Measurements from ENCODE around the gene RABGEF1.
"Not testable (repeated sequence)": the region's sequence is repeated elsewhere in the genome, so short reads cannot be mapped to it uniquely, and the experiment has no call there.

Gene RABGEF1

DNA sequence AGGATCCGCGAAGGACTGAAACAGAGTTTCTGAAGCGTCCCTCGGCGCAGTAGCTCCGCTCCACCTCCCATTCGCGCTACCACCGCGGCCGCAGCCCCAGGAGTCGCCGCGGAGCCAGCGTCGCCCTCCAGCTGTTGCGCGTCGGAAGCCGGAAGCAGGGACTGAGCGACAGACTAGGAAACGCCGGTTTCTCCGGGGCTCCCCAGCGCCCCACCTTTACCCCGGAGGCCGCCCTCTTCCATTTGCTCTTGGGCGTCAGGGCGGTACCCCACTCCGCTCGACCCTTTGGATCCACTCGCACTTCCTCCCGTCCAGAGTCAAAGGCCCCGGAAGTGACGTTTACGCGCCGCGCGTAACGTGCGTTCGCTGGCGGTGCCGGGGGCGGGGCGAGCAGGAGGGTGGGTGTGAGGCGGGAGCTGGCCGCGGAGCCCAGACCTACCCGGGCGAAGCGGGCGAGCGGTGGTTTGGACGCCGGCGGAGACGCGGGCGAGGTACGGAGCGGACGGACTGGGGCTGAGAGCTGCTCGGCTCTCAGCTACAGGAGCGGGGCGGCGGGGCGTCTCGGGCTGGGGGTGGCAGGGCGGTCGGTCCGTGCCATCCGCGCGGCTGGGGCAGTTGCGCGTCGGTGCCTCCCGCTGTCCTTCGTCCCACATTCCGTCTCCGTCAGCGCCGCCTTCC, at the start of gene RABGEF1:
Gene RABGEF1, plus strand, starts transcription at position 432 of the 678 bp plus-strand sequence. CDS start 31,167 bp downstream, outside the sequence.
- DNase-seq, result peak; percentile 92 to 95 (median 94)

DNA sequence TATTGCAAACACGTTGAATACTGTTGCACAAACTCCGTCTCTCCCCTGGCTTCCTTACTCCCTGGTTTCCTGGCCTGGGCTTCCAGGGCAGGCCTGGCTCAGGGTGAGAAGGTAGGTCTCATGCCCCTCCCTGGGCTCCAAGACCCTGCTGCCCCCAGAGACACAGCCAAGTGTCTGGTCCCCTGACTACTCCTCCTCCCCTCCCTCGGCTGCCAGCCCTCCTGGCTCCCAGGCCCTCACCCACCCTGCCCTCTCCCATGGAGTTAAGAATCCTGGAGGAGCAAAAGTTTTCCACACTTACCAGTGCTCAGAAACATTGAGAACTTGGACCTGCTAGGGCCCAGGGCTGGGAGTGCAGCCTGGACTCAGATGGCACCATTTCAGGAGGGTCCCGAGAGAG, 47.2 kb upstream of the RABGEF1 start:
- no peak for DNase-seq

DNA sequence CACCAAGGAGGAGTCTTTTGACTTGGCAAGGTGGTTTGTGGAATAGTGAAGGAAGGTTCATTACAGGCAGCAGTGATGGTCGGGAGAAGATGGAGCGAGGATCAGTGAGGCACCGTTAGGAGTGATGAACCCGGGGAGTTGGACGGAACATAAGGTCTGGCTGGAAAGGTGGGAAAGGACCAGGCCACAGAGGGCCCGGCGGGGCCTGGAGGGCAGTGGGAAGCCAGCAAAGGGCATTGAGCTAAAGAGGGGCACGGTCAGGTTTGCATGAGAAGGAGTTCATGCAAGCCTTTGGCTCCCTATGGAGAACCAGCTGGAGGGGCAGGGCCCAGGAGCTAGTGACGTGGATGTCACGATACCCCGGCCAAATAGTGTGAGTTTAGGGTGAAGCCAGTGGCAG, 46.2 kb upstream of the RABGEF1 start:
- DNase-seq, result no peak

DNA sequence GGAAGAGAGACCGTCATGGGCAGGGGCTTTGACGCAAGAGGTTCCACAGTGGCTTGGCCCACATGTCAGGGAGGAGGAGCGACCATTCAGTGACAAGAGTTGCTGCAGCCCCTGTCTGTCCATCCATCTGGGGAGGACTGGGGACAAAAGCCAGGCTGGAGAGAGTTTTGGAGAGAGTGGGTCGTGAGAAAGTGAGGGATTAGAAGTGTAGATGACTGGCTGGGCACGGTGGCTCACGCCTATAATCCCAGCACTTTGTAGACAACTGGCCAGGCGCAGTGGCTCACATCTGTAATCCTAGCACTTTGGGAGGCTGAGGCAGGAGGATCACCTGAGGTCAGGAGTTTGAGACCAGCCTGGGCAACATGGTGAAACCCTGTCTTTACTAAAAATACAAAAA, 45.1 kb upstream of the RABGEF1 start:
- DNase-seq, result not testable (repeated sequence)

- DNase-seq, result not testable (repeated sequence)
These were observed 44.4 kb upstream of the RABGEF1 start for GRCh38 chr7:66696134-66696533.

DNA sequence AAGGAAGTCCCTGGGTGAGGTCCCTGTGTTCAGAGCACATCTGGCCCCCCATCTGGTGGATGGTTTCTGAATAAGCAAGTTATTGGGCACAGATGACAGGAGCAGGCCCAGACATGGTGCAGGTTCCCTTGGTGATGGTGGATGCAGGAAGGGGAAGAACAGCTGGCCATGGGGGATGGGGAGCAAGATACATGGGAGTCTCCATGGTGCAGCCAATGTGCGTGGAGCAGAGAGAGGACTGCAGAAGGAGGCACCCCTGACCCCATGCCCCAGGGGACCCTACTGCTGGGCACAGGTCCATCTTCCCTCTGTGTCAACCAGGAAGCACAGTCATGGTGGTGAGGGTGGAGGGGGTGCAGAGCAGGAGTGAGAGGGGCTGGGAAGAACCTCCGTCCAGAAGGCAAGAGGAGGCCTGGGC, 43.8 kb upstream of the RABGEF1 start:
- no peak for DNase-seq

DNA sequence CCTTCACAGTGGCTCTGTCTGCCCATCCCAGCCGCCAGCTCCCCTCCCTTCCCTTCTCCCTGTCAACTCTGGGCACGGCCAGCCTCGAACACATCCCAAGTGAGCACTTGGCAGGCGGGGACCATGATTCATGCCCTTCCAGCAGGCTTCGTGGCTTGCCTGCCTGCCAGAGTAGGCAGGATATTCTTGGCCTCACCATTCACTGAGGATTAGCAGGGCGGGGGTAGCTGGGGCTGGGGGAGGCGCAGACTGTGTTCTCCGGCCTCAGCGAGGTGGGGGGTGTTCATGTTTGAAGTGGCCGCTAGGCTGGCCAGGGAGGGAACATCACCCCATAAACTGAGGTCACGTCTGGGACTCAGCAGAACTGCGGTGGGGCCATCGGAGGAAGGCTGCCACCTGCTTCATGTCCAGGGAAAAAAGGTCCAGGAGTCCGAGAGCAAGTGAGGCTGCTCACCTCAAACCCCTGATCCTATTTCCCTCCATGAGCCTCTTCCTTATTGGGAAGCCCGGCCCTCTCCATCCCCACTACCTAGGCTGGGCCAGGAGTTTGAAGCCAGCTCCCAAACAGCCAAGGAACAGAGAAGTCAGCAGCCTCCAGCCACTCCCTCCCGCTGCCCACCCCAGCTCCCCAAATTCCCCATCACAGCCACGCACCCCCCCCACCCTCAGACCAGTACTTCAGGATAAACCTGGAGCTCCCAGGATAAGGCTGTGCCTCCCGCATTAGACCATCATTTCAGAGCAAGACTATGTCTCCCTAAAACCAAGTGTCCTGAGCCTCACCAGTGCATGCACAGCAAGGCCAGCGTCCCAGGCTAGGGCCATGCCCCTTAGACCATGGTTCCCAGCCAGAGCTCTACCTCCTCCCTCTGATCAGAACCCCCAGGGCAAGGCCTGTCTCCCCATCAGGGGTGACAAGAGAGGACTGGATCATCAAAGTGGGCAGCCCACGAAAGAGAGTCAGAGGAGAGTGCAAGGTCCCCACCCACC, 42.8 kb upstream of the RABGEF1 start:
- no peak for DNase-seq

GRCh38 chr7:66698652-66699205, 41.8 kb upstream of the RABGEF1 start:
- no peak for DNase-seq

GRCh38 chr7:66699998-66700397, 40.5 kb upstream of the RABGEF1 start:
- DNase-seq, result no peak

- no peak for DNase-seq
These were observed 39.9 kb upstream of the RABGEF1 start for GRCh38 chr7:66700633-66701131.

DNA sequence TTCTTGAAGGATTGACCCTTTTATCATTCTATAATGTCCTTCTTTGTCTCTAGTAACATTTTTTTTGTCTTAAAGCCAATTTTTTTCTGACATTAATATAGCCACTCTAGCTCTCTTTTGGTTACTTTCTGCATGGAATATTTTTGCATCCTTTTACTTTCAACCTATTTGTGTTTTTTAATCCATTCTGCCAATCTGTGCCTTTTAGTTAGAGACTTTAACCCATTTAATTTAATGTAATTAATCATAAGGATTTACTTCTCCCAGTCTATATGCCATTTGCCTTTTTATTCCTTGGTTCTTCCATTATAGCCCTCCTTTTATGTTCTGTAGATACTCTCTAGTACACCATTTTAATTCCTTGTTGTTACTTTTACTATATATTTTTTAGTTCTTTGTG, 32.7 kb upstream of the RABGEF1 start:
- DNase-seq, result no peak

- not testable (repeated sequence) for DNase-seq
These were observed 29.8 kb upstream of the RABGEF1 start for GRCh38 chr7:66710752-66711151.

- no peak for DNase-seq
These were observed 26.8 kb upstream of the RABGEF1 start for GRCh38 chr7:66713687-66714086.

- not testable (repeated sequence) for DNase-seq
These were observed 23.9 kb upstream of the RABGEF1 start for GRCh38 chr7:66716634-66717033.

- no peak for DNase-seq
These were observed 20.0 kb upstream of the RABGEF1 start for GRCh38 chr7:66720561-66720960.

DNA sequence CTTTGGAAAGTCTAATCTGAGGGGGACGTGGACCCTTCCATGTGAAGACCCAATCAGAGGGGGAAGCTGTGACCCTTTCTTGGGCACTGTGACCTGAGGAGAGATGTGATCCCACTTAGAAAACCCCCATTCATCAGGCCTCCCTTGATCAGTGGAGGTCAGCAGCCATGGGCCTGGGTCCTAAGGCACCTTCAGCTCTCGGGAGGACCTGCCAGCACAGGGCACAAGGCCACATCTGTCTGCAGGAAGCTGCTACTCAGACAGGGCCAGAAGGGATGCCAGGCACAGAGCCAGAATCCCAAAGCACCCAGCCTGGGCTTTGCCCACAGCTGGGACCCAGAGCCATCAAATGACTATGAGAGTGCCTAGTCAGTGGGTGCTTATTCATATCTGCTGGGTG, 14.7 kb upstream of the RABGEF1 start:
- DNase-seq, result no peak

GRCh38 chr7:66727058-66727457, 13.5 kb upstream of the RABGEF1 start:
- DNase-seq, result no peak

DNA sequence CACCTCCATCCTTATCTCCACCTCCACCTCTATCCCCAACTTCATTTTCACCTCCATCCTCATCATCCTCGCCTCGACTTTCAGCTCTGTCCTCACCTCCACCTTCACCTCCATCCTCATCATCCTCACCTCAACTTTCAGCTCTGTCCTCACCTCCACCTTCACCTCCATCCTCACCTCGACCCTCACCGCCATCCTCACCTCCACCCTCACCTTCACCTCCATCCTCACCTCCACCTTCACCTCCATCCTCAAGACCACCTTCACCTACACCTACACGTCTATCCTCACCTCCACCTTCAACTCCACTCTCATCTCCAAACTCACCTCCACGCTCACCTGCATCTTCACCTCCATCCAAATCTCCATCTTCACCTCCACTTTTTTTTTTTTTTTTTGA, 12.0 kb upstream of the RABGEF1 start:
- DNase-seq, result no peak

DNA sequence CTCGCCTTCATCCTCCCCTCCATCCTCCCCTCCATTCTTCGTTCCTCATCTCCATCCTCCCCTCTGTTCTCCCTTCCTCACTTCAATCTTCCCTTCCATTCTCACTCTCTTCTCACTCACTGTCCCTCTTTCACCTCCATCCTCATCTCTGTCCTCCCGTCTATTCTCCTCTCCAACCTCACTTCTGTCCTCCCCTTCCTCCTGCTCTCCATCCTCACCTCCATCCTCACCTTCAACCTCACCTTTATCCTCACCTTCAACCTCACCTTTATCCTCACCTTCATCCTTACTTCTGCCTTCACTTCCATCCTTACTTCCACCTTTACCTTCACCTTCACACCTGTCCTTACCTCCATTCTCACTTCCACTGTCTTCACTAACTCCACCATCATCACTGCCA, 11.3 kb upstream of the RABGEF1 start:
- DNase-seq, result no peak

DNA sequence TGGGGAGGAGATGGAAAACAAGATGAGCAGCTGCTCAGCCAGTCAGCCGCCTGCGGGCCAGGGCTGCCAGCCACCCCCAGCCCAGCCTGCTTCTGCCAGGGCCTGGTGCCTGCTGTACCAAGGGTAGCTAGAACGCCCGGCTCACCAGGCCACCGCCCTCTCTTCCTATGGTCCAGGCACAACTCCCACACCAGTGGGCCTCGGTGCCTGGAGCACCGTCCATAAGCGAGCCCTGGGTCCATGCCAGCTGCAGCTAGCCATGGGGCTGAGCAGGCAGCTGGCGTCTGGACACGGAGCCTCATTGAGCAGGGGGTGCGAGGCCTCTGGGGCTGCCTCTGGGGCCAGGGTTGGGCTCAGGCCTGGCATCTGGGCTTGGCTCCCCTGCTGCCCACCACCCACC, 8.5 kb upstream of the RABGEF1 start:
- no peak for DNase-seq

DNA sequence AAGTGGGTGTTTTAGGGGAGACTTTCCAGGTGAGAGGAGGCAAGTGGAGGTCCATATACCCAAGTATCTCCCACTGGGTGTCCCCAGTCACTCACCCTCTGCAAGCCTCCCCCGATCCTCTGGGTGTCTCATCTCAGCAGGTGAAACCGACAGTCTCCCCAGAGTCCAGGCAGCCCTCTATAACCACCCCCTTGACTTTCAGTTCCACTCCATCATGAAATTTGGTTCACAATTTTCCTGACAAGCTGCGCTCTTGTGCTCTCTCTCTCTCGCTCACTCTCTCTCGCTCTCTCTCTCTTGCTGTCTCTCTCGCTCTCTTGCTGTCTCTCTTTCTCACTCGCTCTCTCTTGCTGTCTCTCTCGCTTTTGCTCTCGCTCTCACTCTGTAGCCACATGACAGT, 8.1 kb upstream of the RABGEF1 start:
- no peak for DNase-seq

DNA sequence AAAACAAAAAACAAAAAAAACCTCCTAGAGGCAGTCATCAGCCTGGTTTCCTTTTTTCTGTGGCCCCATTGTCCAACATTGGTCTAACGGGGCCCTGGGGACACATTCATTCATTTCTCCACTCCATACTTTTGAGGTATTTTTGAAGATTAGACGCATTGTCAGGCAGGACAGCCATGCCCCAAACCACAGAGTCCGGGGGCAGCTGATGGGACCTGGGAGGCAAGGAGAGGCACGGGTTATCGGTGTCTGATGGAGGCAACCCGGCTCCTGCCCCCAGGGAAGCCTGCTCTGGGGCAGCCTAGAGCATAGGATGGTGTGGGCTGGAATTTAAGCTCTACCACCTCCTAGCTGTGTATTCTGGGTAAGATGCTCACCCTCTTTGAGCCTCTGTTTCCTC, 6.5 kb upstream of the RABGEF1 start:
- no peak for DNase-seq

DNA sequence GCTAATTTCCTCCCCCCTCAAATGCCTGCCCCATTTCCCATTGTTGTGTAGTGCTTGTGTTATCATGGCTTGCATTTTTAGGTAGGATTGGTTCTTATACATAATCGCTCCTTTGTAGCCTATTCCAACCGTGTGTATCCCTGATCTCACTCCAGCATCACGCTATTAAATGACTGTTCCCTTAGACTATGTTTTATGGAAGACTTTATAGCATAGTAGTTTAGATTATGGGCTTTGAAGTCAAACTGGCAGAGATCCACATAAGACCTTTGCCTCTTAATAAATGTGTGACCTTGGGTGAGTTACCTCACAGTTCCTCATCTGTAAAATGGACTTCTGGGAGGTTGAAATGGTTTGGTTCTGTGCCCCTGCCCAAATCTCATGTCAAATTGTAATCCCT, 5.4 kb upstream of the RABGEF1 start:
- DNase-seq, result no peak

DNA sequence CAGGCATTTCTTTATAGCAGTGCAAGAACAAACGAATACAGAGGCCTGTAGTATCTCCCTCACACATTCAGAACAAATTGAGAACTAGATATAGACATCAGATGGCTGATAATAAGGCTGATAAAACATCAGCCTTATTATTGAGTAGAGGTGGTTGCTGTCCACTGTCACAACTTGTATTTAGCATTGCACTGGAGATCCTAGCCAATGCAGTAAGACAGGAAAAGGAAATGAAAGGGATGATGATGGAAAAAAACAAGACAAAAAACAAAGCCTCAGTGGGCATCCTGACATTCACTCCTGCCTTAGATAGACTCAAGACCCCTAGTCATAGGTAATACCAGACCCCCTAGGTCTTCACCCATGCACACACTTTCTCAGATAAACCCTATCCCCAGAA, 4.7 kb upstream of the RABGEF1 start:
- no peak for DNase-seq
